Fibroblast of mammary gland (primary cell): Measurements from ENCODE around the gene KLF7.
A peak's percentile ranks its signal among the peaks of the same experiment; 100 is the strongest.

Experiments used
- DNase-seq: peaks from one replicate; pipeline ENCODE4 v3.0.0-alpha.2; 2010; ENCODE audit warnings: low read depth
- H3K4me3 ChIP-seq: 2 replicates; pipeline ENCODE4 v1.5.1; 2011; ENCODE audit warnings: low read depth, mild to moderate bottlenecking, low read length, moderate library complexity; ENCODE audit not compliant: control insufficient read depth
- TF ChIP-seq, protein P1 (sequence below): conservative IDR thresholded peaks from 2 replicates; pipeline ENCODE4 v1.5.1; 2011; ENCODE audit warnings: low read depth, low read length, inconsistent platforms; ENCODE audit not compliant: control insufficient read depth, insufficient read depth

The KLF7 gene

DNA sequence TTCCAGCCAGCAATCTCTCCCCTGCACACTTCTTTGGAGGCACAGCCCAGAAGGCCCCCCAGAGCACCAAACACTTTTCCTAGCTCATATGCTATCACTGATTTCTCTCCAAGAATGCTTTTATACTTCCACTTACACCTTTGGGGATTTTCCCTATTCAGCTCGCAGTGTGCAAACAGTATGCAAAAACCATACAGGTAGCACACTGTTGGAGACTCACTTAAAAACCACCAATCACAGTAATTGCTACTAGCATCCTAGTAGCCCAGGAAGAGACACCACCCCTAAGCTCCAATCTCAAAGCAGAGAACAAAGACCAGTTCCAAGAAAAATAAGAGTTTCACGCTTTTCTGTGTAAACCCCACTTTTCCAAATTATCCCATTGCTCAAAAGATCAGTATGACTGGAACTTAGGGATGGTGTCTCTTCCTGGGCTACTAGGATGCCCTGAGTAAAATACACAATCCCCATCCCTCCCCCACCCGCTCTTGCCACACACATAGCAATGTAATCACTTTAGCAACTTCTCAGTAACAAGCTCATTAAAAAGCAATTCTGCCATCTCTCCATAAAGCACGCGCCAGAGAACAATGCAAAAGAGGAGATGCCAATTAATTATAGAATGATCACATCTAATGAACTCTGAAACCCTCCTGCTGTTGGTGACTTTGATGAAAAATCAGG is 43.0 kb downstream of the KLF7 start:
- TF ChIP-seq, protein P1, sequence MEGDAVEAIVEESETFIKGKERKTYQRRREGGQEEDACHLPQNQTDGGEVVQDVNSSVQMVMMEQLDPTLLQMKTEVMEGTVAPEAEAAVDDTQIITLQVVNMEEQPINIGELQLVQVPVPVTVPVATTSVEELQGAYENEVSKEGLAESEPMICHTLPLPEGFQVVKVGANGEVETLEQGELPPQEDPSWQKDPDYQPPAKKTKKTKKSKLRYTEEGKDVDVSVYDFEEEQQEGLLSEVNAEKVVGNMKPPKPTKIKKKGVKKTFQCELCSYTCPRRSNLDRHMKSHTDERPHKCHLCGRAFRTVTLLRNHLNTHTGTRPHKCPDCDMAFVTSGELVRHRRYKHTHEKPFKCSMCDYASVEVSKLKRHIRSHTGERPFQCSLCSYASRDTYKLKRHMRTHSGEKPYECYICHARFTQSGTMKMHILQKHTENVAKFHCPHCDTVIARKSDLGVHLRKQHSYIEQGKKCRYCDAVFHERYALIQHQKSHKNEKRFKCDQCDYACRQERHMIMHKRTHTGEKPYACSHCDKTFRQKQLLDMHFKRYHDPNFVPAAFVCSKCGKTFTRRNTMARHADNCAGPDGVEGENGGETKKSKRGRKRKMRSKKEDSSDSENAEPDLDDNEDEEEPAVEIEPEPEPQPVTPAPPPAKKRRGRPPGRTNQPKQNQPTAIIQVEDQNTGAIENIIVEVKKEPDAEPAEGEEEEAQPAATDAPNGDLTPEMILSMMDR: no peak
- no peak for DNase-seq
- H3K4me3 ChIP-seq: no peak overlapping the region

DNA sequence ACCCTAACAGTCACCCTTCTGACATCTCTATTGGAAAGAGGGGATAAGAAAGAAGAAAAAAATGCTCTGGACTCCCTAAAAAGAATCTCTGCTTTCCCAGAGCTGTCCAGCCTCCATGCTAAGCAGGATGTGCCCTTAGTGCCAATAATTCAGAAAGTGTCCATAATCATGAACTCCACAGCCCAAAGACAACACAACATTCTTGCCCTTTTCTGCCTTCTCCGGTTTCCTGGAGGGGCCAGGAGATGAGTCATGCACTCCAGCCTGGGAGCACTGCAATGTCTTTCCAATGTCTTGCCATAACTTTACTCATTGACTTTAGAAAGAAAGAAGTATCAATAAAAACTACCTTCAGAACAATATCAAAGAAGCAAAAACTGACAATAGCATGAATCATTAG is 44.0 kb downstream of the KLF7 start:
- TF ChIP-seq, protein P1: no peak
- peak; percentile 87 for DNase-seq
- no peak overlapping the region for H3K4me3 ChIP-seq

DNA sequence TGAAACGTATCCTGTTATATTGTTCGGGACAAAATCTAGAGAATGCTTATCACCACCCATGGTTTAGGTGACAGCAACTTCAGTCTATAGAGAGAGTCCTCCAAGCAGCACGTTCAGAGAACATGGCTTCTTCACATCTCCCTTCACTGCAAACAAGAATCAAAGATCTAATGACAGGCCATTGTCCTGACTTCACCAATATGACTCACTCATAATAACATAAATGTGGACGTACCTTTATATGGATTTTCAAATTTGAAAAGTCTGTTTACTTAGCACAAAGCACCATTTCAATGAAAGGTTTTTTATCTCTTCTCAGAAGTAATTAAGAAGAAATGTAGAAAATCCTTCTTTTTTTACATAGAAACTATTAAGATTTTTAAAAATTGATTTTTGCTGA is 46.7 kb downstream of the KLF7 start:
- DNase-seq: no peak
- H3K4me3 ChIP-seq: no peak overlapping the region
- TF ChIP-seq, protein P1: no peak

DNA sequence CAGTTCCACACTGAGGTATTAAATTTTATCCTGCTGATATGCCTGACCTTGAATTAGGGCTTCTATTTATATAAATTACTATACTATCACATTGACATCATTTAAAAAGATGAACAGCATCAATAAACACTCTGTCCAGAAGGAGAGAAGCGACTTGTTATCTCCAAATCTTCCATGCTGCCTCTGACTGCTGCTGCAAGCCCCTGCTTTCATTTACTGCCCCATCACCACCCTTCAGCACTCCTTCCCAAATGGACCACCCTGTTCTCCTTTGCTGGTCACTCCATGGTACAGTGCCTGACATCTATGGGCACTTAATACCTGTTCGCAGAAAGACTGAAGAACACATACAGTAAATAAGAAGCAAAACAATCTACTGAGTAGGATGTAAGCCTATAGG is 48.1 kb downstream of the KLF7 start:
- no peak overlapping the region for H3K4me3 ChIP-seq
- no peak for DNase-seq
- TF ChIP-seq, protein P1: no peak

DNA sequence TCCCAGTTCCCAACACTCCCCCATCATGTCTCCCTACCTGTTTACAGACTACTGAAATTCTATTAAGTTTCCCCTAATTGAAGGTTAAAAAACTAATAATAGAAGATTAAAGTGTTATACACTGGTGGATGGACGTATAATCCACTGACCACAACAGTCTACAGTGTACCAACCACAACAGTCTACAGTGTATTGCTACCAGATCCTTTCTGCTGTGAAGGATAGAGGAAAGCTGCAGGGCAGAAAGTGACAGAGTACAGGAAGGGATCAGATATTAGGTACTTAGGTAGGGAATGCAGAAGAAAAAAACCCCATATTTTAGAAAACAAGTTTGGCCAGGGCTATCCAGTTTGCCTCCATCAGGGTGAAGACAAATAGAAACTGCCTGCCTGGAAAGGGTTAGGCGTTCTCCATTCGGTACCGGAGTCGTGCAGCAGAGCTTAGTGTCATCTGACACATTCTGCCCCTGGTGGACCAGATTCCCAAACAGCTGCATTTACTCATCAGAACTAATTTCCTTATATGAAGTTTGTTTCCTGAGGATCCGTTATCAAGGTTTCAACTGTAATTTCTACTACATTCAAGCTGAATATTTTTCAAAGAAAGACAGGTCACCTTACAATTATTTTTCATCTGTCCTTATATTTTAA is 49.9 kb downstream of the KLF7 start:
- no peak overlapping the region for H3K4me3 ChIP-seq
- TF ChIP-seq, protein P1: peak; percentile 33
- peak; percentile 65 for DNase-seq

DNA sequence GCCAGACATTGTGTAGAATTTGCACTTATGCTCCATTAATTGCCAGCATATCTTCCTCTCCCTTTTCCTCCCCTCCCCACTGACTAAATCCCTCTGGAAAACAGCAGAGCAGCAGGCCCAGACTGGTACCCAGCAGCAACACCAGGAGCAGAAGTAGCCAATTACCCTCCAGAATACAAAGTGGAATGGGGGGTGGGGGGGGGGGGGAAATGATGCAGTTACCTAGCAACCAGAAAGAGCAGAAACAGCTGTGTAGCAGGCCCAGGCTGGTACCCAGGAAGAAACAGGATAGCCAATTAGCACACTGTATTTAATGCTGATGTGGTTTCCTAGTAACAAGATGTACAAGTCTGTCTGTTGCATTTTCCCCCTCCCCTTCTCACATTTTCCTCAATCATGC is 52.3 kb downstream of the KLF7 start:
- DNase-seq: no peak
- no peak overlapping the region for H3K4me3 ChIP-seq
- TF ChIP-seq, protein P1: no peak

DNA sequence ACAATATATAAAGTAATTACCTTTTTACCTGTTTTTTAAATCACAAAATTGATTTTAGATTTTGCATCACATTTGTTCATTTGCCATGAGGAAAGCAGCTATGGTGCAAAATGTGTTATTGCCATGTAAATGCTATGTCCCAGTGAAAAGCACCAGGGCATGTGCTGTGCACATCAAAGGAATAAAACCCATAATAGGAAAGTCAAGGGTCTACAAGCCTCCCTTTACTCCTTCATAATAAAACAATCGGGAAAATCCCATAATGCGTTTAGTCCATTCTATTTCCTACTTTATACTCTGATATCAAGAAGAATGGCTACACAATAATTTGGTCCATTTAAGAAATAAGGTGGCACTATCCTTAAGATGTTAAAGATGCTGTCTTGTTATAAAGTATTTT is 53.0 kb downstream of the KLF7 start:
- TF ChIP-seq, protein P1: no peak
- no peak overlapping the region for H3K4me3 ChIP-seq
- DNase-seq: no peak
